PC-9 (cell line): ENCODE measurements around the gene AUTS2. TPM values are rescaled to one million over a fixed set of nuclear protein-coding genes. Genes with fewer than 3 reads are reported as not detected.

ENCODE experiments used
- BruUV-seq: library from RNA; stranded (reverse); fragments of 400-500 nt; replicated peaks from 2 replicates; lab custom pipeline; 2021; lab: Mats Ljungman, UMichigan
- CTCF ChIA-PET: fragments of 300-600 bp; sonication (Branson Sonifier 250); formaldehyde crosslinking; loops from one replicate; lab custom pipeline; 2022; ENCODE audit warnings: antibody characterized with exemption; lab: Charles Lee
- POLR2A ChIA-PET: fragments of 300-600 bp; sonication (Branson Sonifier 250); formaldehyde crosslinking; loops from one replicate; lab custom pipeline; 2022; ENCODE audit warnings: antibody characterized with exemption; ENCODE audit not compliant: unreplicated experiment; lab: Charles Lee
- DNase-seq, 2 experiments: peaks; one replicate each; pipeline versions ENCODE4 v3.0.0 to v3.0.0-alpha.2; 2015 to 2022; ENCODE audit warnings: mixed read lengths in 1 of 2
- H2AFZ ChIP-seq: fragments of 200-600 bp; sonication (generic); 2 replicates; pipeline ENCODE4 v1.8.1; 2017; ENCODE audit warnings: antibody characterized with exemption
- H3F3A ChIP-seq: fragments of 200-600 bp; sonication (generic); 2 replicates; pipeline ENCODE4 v1.8.1; 2017; ENCODE audit warnings: antibody characterized with exemption, mild to moderate bottlenecking, low read depth; ENCODE audit not compliant: insufficient read depth
- H3K27ac ChIP-seq: fragments of 200-600 bp; sonication (generic); 2 replicates; pipeline ENCODE4 v1.6.1; 2016; ENCODE audit warnings: mixed run types
- H3K27me3 ChIP-seq: fragments of 200-600 bp; sonication (generic); 2 replicates; pipeline ENCODE4 v1.6.1; 2016; ENCODE audit warnings: low read depth, mixed run types; ENCODE audit not compliant: insufficient read depth
- H3K36me3 ChIP-seq: fragments of 200-600 bp; sonication (generic); 2 replicates; pipeline ENCODE4 v1.6.1; 2016; ENCODE audit warnings: low read depth, mixed run types
- H3K4me1 ChIP-seq: fragments of 200-600 bp; sonication (generic); replicated peaks from 2 replicates; pipeline ENCODE4 v1.6.1; 2016; ENCODE audit warnings: mixed run types; ENCODE audit not compliant: insufficient read depth
- H3K4me2 ChIP-seq: fragments of 200-600 bp; sonication (generic); 2 replicates; pipeline ENCODE4 v1.6.1; 2017; ENCODE audit warnings: mixed run types
- H3K4me3 ChIP-seq: fragments of 200-600 bp; sonication (generic); 2 replicates; pipeline ENCODE4 v1.6.1; 2016; ENCODE audit warnings: mixed run types
- H3K79me2 ChIP-seq: fragments of 200-600 bp; sonication (generic); 2 replicates; pipeline ENCODE4 v1.6.1; 2017; ENCODE audit warnings: low read depth, mixed run types
- H3K9me2 ChIP-seq: fragments of 200-600 bp; sonication (generic); 2 replicates; pipeline ENCODE4 v1.8.1; 2017; ENCODE audit warnings: mild to moderate bottlenecking; ENCODE audit not compliant: insufficient read depth
- H3K9me3 ChIP-seq: fragments of 200-600 bp; sonication (generic); 2 replicates; pipeline ENCODE4 v1.8.1; 2016; ENCODE audit warnings: low read depth; ENCODE audit not compliant: insufficient read depth
- H4K20me1 ChIP-seq: fragments of 200-600 bp; sonication (generic); 2 replicates; pipeline ENCODE4 v1.8.1; 2017; ENCODE audit not compliant: insufficient read depth
- EZH2 ChIP-seq: fragments of 200-600 bp; sonication (generic); IDR thresholded peaks from 2 replicates; pipeline ENCODE4 v1.8.0; 2017; ENCODE audit warnings: antibody characterized with exemption, low read depth
- intact Hi-C: fragments of 100-400 bp; cut with micrococcal nuclease; formaldehyde crosslinking; loops from one replicate; pipeline ENCODE4 v1.10.0; 2022; ENCODE audit not compliant: unreplicated experiment
- total RNA-seq: library from RNA; stranded (reverse); gene quantifications from 2 replicates; pipeline ENCODE4 v1.2.3, GENCODE V29; 2021
- TF ChIP-seq, protein P1 (sequence below): fragments of 200-600 bp; sonication (generic); conservative IDR thresholded peaks from 2 replicates; pipeline ENCODE4 v1.6.1; 2017; ENCODE audit warnings: mixed run types, antibody characterized with exemption, mild to moderate bottlenecking, moderate library complexity

The AUTS2 gene
- total RNA-seq, 1 experiment from 2014 or later: not detected

DNA sequence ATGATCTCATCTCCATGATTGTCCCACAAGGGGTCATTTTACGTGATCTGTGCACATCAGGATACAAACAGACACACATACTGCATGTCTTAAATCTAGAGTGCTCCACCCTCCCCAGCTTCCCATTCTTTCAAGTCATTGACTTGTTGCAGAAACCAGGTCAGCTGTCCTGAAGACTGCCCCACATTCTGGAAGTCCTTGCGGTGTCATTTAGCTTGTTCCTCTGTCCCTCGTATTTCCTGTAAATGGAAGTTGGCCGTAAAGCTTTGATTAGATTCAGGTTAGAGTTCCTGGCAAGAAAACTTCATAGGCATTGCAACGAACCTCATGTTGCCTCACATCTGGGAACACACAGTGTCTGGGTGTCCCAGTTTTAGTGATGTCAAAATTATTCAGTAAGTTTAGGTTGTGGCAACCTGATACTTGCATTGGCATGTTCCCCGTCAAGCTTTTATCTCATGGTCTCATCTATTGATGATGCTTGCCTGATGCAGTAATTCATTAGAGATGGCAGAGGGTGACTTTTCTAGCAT lies 1116.3 kb downstream of the AUTS2 start:
- CTCF ChIA-PET: no interaction called here
- BruUV-seq: no TSS peak
- Histone ChIP-seq H3K4me1 (no peaks in the 10 kb centered on the region), H3K79me2 (no peaks in the 10 kb centered on the region), H2AFZ (no peak overlapping the region), H3K4me2 (no peak overlapping the region), H4K20me1 (no peaks in the 10 kb centered on the region), H3F3A (no peaks in the 10 kb centered on the region), H3K9me2 (no peaks in the 10 kb centered on the region), H3K27me3 (peaks cover 33% of the 10 kb centered on the region), H3K36me3 (no peaks in the 10 kb centered on the region), H3K4me3 (no peak overlapping the region), H3K9me3 (no peaks in the 10 kb centered on the region), H3K27ac (no peak overlapping the region)
- POLR2A ChIA-PET: no interaction called here
- intact Hi-C loops: no loop called here
- no peak for DNase-seq
- TF ChIP-seq, protein P1, sequence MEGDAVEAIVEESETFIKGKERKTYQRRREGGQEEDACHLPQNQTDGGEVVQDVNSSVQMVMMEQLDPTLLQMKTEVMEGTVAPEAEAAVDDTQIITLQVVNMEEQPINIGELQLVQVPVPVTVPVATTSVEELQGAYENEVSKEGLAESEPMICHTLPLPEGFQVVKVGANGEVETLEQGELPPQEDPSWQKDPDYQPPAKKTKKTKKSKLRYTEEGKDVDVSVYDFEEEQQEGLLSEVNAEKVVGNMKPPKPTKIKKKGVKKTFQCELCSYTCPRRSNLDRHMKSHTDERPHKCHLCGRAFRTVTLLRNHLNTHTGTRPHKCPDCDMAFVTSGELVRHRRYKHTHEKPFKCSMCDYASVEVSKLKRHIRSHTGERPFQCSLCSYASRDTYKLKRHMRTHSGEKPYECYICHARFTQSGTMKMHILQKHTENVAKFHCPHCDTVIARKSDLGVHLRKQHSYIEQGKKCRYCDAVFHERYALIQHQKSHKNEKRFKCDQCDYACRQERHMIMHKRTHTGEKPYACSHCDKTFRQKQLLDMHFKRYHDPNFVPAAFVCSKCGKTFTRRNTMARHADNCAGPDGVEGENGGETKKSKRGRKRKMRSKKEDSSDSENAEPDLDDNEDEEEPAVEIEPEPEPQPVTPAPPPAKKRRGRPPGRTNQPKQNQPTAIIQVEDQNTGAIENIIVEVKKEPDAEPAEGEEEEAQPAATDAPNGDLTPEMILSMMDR: no peak
- TF ChIP-seq EZH2: no peak

DNA sequence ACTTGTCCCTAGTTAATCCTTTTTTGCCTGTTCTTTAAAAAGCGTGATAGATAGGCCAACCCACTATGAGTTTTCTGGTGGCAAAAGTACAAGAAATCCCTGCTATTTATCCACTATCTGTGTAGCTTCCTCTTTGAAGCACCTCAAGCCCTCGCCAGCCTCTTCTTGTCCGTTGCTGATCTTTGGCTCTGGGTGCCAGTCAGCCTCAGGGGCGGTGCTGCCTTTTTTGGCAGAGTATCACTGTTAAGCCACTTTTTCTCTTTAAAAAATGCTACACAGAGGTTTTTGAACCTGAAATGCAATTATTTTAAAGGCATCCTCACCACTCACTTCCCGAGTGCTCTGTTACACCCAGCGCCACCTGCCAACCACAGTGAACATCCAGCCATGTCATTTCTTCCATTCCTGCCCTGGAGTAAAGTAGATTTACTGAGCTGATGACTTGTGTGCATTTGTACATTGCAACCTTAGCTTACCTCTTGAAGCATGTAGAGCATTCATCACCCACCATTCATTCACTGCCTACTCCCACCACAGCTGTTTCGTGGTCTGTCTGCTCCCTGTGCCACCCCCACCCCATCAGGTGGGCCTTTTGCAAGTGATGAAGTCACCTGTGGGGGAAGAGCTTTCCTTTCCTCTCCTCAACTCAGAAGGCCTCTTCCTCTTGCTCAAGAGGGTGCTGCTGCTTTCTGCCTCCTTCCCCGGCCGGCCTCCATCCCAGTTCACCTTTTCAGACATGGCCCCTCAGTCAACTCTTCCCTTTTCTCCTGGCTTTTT lies 1119.5 kb downstream of the AUTS2 start:
- Histone ChIP-seq H3F3A (no peaks in the 10 kb centered on the region), H3K9me2 (no peaks in the 10 kb centered on the region), H2AFZ (no peak overlapping the region), H3K79me2 (no peaks in the 10 kb centered on the region), H3K27ac (no peak overlapping the region), H3K4me1 (no peaks in the 10 kb centered on the region), H4K20me1 (no peaks in the 10 kb centered on the region), H3K36me3 (no peaks in the 10 kb centered on the region), H3K9me3 (no peaks in the 10 kb centered on the region), H3K27me3 (peaks cover 46% of the 10 kb centered on the region), H3K4me2 (no peak overlapping the region), H3K4me3 (no peak overlapping the region)
- POLR2A ChIA-PET: no interaction called here
- BruUV-seq: no TSS peak
- CTCF ChIA-PET: no interaction called here
- intact Hi-C loops: no loop called here
- TF ChIP-seq, protein P1: no peak
- no peak for TF ChIP-seq EZH2
- DNase-seq: no peak

DNA sequence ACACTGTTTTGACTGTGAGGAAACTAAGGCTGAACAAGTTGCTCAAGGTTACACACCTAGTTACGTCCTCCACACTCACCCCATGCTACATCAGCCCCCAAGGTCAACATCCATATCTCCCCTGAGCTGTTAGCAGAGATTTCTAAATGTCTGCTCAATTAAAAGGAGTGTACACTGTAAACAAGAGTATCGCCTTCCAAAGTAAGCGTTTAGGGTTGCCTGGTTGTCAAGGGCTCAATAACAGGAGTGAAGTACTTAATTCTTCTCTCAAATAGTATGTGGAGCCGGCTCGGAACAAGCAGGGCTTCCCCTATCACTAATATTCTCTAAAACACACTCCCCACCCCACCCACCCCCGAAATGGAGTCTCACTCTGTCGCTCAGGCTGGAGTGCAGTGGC lies 1120.8 kb downstream of the AUTS2 start:
- Histone ChIP-seq H3K27me3 (peaks cover 40% of the 10 kb centered on the region), H3K79me2 (no peaks in the 10 kb centered on the region), H3K9me2 (no peaks in the 10 kb centered on the region), H3K9me3 (no peaks in the 10 kb centered on the region), H3K36me3 (no peaks in the 10 kb centered on the region), H3K4me1 (no peaks in the 10 kb centered on the region), H3K4me3 (no peak overlapping the region), H3K4me2 (no peak overlapping the region), H4K20me1 (no peaks in the 10 kb centered on the region), H3F3A (no peaks in the 10 kb centered on the region), H3K27ac (no peak overlapping the region), H2AFZ (no peak overlapping the region)
- ChIA-PET POLR2A (no interaction called here), CTCF (no interaction called here)
- no peak for DNase-seq
- BruUV-seq: no TSS peak
- intact Hi-C loops: no loop called here
- TF ChIP-seq, protein P1: no peak
- no peak for TF ChIP-seq EZH2
